ENCODE measurements around the gene CBX8. TPM values are rescaled to one million over a fixed set of nuclear protein-coding genes. Genes with fewer than 3 reads are reported as not detected.

CBX8 gene
- total and polyA plus RNA-seq, 2 donors = 3.6 to 4.4 TPM

- Histone ChIP-seq H3K27ac (ENCODE audit: low read depth) (no peak overlapping the region), H3K4me3 (ENCODE audit: low read depth, low read length) (peak overlapping the region; percentile 11), H3K36me3 (ENCODE audit: insufficient read depth) (no peaks in the 10 kb centered on the region), H3K4me1 (ENCODE audit: insufficient read depth) (peaks cover 2% of the 10 kb centered on the region)
- WGBS = 14% methylated on average over 63 of the region's 63 CpGs
- DNase-seq (ENCODE audit: extremely low spot score) = no peak
These were observed 3.6 kb downstream of the CBX8 start for GRCh38 chr17:79792984-79793923.

- no peak overlapping the region for H3K27ac ChIP-seq (ENCODE audit: low read depth)
- DNase-seq (ENCODE audit: extremely low spot score) = no peak
- H3K4me3 ChIP-seq (ENCODE audit: low read depth, low read length) = no peak overlapping the region
- H3K4me1 ChIP-seq (ENCODE audit: insufficient read depth) = peaks cover 2% of the 10 kb centered on the region
- WGBS = 11% methylated on average over 22 of the region's 22 CpGs
- H3K36me3 ChIP-seq (ENCODE audit: insufficient read depth) = no peaks in the 10 kb centered on the region
These were observed 4.5 kb downstream of the CBX8 start for GRCh38 chr17:79792341-79792871.

- no peak for DNase-seq (ENCODE audit: extremely low spot score)
- Histone ChIP-seq H3K27ac (ENCODE audit: low read depth) (no peak overlapping the region), H3K36me3 (ENCODE audit: insufficient read depth) (no peaks in the 10 kb centered on the region), H3K4me3 (ENCODE audit: low read depth, low read length) (no peak overlapping the region), H3K4me1 (ENCODE audit: insufficient read depth) (peaks cover 2% of the 10 kb centered on the region)
- 8% methylated on average over 26 of the region's 26 CpGs for WGBS
These were observed 5.1 kb downstream of the CBX8 start for GRCh38 chr17:79791735-79792161.

GRCh38 chr17:79790805-79791734 is 5.8 kb downstream of the CBX8 start:
- Histone ChIP-seq H3K27ac (ENCODE audit: low read depth) (no peak overlapping the region), H3K4me3 (ENCODE audit: low read depth, low read length) (no peak overlapping the region), H3K4me1 (ENCODE audit: insufficient read depth) (peaks cover 2% of the 10 kb centered on the region), H3K36me3 (ENCODE audit: insufficient read depth) (no peaks in the 10 kb centered on the region)
- DNase-seq (ENCODE audit: extremely low spot score) = no peak
- WGBS = 7% methylated on average over 68 of the region's 68 CpGs

GRCh38 chr17:79789943-79790804 is 6.7 kb downstream of the CBX8 start:
- WGBS = 6% methylated on average over 74 of the region's 74 CpGs
- Histone ChIP-seq H3K27ac (ENCODE audit: low read depth) (no peak overlapping the region), H3K4me3 (ENCODE audit: low read depth, low read length) (no peak overlapping the region), H3K4me1 (ENCODE audit: insufficient read depth) (peaks cover 2% of the 10 kb centered on the region), H3K36me3 (ENCODE audit: insufficient read depth) (no peaks in the 10 kb centered on the region)
- no peak for DNase-seq (ENCODE audit: extremely low spot score)

GRCh38 chr17:79788989-79789942 is 7.6 kb downstream of the CBX8 start:
- Histone ChIP-seq H3K4me1 (ENCODE audit: insufficient read depth) (peaks cover 2% of the 10 kb centered on the region), H3K4me3 (ENCODE audit: low read depth, low read length) (no peak overlapping the region), H3K27ac (ENCODE audit: low read depth) (no peak overlapping the region), H3K36me3 (ENCODE audit: insufficient read depth) (no peaks in the 10 kb centered on the region)
- WGBS = 24% methylated on average over 52 of the region's 52 CpGs
- no peak for DNase-seq (ENCODE audit: extremely low spot score)

GRCh38 chr17:79788455-79788854 is 8.4 kb downstream of the CBX8 start:
- no peak for DNase-seq (ENCODE audit: extremely low spot score)
- no peak overlapping the region for H3K4me3 ChIP-seq (ENCODE audit: low read depth, low read length)
- peaks cover 2% of the 10 kb centered on the region for H3K4me1 ChIP-seq (ENCODE audit: insufficient read depth)
- WGBS = 76% methylated on average over 5 of the region's 5 CpGs
- no peaks in the 10 kb centered on the region for H3K36me3 ChIP-seq (ENCODE audit: insufficient read depth)
- no peak overlapping the region for H3K27ac ChIP-seq (ENCODE audit: low read depth)

GRCh38 chr17:79786930-79787643 is 9.8 kb downstream of the CBX8 start:
- no peaks in the 10 kb centered on the region for H3K4me1 ChIP-seq (ENCODE audit: insufficient read depth)
- DNase-seq (ENCODE audit: extremely low spot score) = no peak
- no peak overlapping the region for H3K4me3 ChIP-seq (ENCODE audit: low read depth, low read length)
- WGBS = 92% methylated on average over 12 of the region's 12 CpGs
- H3K36me3 ChIP-seq (ENCODE audit: insufficient read depth) = no peaks in the 10 kb centered on the region
- H3K27ac ChIP-seq (ENCODE audit: low read depth) = no peak overlapping the region

GRCh38 chr17:79785900-79786810 is 10.7 kb downstream of the CBX8 start:
- no peak for DNase-seq (ENCODE audit: extremely low spot score)
- Histone ChIP-seq H3K27ac (ENCODE audit: low read depth) (no peak overlapping the region), H3K36me3 (ENCODE audit: insufficient read depth) (no peaks in the 10 kb centered on the region), H3K4me3 (ENCODE audit: low read depth, low read length) (no peak overlapping the region), H3K4me1 (ENCODE audit: insufficient read depth) (no peaks in the 10 kb centered on the region)
- WGBS = 91% methylated on average over 15 of the region's 15 CpGs

GRCh38 chr17:79785017-79785899 is 11.6 kb downstream of the CBX8 start:
- no peak for DNase-seq (ENCODE audit: extremely low spot score)
- no peaks in the 10 kb centered on the region for H3K4me1 ChIP-seq (ENCODE audit: insufficient read depth)
- H3K36me3 ChIP-seq (ENCODE audit: insufficient read depth) = no peaks in the 10 kb centered on the region
- no peak overlapping the region for H3K27ac ChIP-seq (ENCODE audit: low read depth)
- H3K4me3 ChIP-seq (ENCODE audit: low read depth, low read length) = no peak overlapping the region
- WGBS = 96% methylated on average over 17 of the region's 17 CpGs
